Measurements from ENCODE around the gene MAMDC2.

DNA sequence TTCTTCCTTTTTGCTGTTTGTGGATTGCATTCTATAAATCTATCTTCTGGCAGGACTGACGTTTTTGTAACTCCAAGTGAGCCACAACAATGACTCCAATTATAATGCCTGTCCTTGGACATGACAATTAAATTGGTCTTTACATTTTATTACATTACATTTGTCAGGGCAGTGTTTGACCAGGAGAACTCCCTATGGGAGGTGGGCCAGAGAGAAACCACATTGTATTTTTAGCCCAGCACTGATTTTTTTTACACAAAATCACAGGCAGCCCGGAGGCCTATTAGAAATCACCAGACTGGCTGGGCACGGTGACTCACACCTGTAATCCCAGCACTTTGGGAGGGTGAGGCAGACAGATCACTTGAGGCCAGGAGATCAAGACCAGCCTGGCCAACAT, 116.0 kb downstream of the MAMDC2 start:
- TF ChIP-seq, protein P1, sequence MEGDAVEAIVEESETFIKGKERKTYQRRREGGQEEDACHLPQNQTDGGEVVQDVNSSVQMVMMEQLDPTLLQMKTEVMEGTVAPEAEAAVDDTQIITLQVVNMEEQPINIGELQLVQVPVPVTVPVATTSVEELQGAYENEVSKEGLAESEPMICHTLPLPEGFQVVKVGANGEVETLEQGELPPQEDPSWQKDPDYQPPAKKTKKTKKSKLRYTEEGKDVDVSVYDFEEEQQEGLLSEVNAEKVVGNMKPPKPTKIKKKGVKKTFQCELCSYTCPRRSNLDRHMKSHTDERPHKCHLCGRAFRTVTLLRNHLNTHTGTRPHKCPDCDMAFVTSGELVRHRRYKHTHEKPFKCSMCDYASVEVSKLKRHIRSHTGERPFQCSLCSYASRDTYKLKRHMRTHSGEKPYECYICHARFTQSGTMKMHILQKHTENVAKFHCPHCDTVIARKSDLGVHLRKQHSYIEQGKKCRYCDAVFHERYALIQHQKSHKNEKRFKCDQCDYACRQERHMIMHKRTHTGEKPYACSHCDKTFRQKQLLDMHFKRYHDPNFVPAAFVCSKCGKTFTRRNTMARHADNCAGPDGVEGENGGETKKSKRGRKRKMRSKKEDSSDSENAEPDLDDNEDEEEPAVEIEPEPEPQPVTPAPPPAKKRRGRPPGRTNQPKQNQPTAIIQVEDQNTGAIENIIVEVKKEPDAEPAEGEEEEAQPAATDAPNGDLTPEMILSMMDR (IDR thresholded peaks at IDR 0.05 in 2 of 3, conservative IDR thresholded peaks at IDR 0.05 in 1 of 3; ENCODE audit: borderline replicate concordance in 1 of 3, insufficient read depth in 1 of 3, low read depth in 2 of 3, low read length in 2 of 3) = no peak
- TF ChIP-seq TCF7L2 (IDR thresholded peaks at IDR 0.05; ENCODE audit: borderline replicate concordance, extremely low read depth, insufficient read depth, insufficient read length) = no peak
- no peak for TF ChIP-seq MAX (IDR thresholded peaks at IDR 0.05)
- TF ChIP-seq EZH2phosphoT487 (IDR thresholded peaks at IDR 0.05; ENCODE audit: borderline replicate concordance) = no peak
- TF ChIP-seq POLR2A (IDR thresholded peaks at IDR 0.05; ENCODE audit: borderline replicate concordance, extremely low read depth, insufficient read depth, insufficient read length) = no peak
- no peak for TF ChIP-seq ZNF274 (IDR thresholded peaks at IDR 0.05; ENCODE audit: low read depth, low read length)
- TF ChIP-seq SP1 (IDR thresholded peaks at IDR 0.05; ENCODE audit: low read depth) = no peak

All from HCT116 (cell line).